Heart right ventricle (tissue), 16 donors: ENCODE measurements around the gene ADGRG6. TPM values are rescaled to one million over a fixed set of nuclear protein-coding genes. Genes with fewer than 3 reads are reported as not detected.

ENCODE experiments used
- ATAC-seq, 8 donors: fragments of 200-7000 bp; cut with Tn5 transposase; one replicate each; pipeline ENCODE4 v1.9.1; 2020; ENCODE audit warnings: mild to moderate bottlenecking in 8 of 8, moderate library complexity in 8 of 8, moderate number of reproducible peaks in 1 of 8
- DNase-seq, 2 donors: peaks; one replicate each; pipeline ENCODE4 v3.0.0-alpha.2; 2020
- H3K27ac ChIP-seq, 10 donors: fragments of 200-600 bp; sonication (generic) in 2 of 10; one replicate each; pipeline versions ENCODE4 v1.5.0 to v1.8.0; 2020 to 2022; ENCODE audit warnings: mild to moderate bottlenecking in 3 of 10
- H3K27me3 ChIP-seq, 7 donors: fragments of 200-600 bp; one replicate each; pipeline ENCODE4 v1.8.0; 2021 to 2022; ENCODE audit warnings: mild to moderate bottlenecking in 2 of 7
- H3K36me3 ChIP-seq, 9 donors: fragments of 200-600 bp; sonication (generic) in 1 of 9; one replicate each; pipeline versions ENCODE4 v1.5.0 to v1.8.0; 2020 to 2022; ENCODE audit warnings: mild to moderate bottlenecking in 2 of 9
- H3K4me1 ChIP-seq, 9 donors: fragments of 200-600 bp; sonication (generic) in 1 of 9; one replicate each; pipeline versions ENCODE4 v1.5.0 to v1.8.0; 2020 to 2022; ENCODE audit warnings: mild to moderate bottlenecking in 4 of 9
- H3K4me3 ChIP-seq, 10 donors: fragments of 200-600 bp; sonication (generic) in 2 of 10; one replicate each; pipeline versions ENCODE4 v1.5.0 to v1.8.0; 2020 to 2022; ENCODE audit warnings: mild to moderate bottlenecking in 7 of 10, moderate library complexity in 2 of 10
- H3K9me3 ChIP-seq, 11 donors: fragments of 200-600 bp in 10 of 11; sonication (generic) in 2 of 11; one replicate each; pipeline versions ENCODE4 v1.5.0 to v1.8.0; 2013 to 2022; ENCODE audit warnings: mild to moderate bottlenecking in 2 of 11, control low read depth in 1 of 11, moderate library complexity in 1 of 11
- WGBS, 2 donors: extraction: QIAGEN DNeasy Blood & Tissue Kit; methylation state at CpG; one replicate each; pipeline ENCODE4 v1.1.7; 2013; ENCODE audit warnings: inconsistent platforms in 1 of 2; 5-methylcytosine and 5-hydroxymethylcytosine counted together
- intact Hi-C, 10 donors: fragments of 100-400 bp; cut with DNase I; formaldehyde crosslinking; loops; one replicate each; pipeline versions ENCODE4 v1.11.1 to v1.14.2; 2022
- polyA plus RNA-seq, 2 donors: library from polyadenylated mRNA; stranded (reverse); fragments of 200-250 nt; gene quantifications; one replicate each; pipeline ENCODE4 v1.2.3, GENCODE V29; 2013
- total RNA-seq, 10 donors: library from RNA; stranded (reverse); fragmentation: NEBNext Ultra II Directional in 3 of 10; extraction: Animal tissue kit (Norgen Biotek cat#: 25700) in 3 of 10; gene quantifications; one replicate each; pipeline versions ENCODE4 v1.2.1 to v1.2.4, GENCODE V29; 2021 to 2023
- TF ChIP-seq, protein P1 (sequence below), 9 donors: fragments of 200-600 bp; sonication (generic) in 2 of 9; IDR thresholded peaks; one replicate each; pipeline versions ENCODE4 v1.5.0 to v1.8.0; 2021 to 2022; ENCODE audit warnings: antibody characterized with exemption in 9 of 9, mild to moderate bottlenecking in 5 of 9, moderate library complexity in 1 of 9
- donor health status: Arrhythmogenic right ventricular cardiomyopathy.
- donor health status: ischemic (EF 13 %, LVEDD 7.1; RV severe dilation, severe dysfunction).
- donor health status: healthy with polysubstance abuse.
- donor health status: DM: no; HTN: yes; CAD: no.
- donor health status: DM: no; HTN: no; CAD: no.
- donor health status: ischemic (EF 25% LVEDD 6.9; RV normal size, moderate dysfunction).
- donor health status: ischemic (EF 25% LVEDD 5.7; RV mildly dilated, moderate dysfunction).
- donor health status: healthy.
- donor health status: DM: yes; HTN: yes; CAD: no.
- donor health status: Ischemic cardiomyopathy.
- donor health status: ischemic (EF 35%, LVEDD 5.7; RV mildly dilated, moderate dysfunction).
- donor health status: nonischemic (EF 11% LVEDD 7.7; RV severe dilation, severe dysfunction).
- donor health status: DM: yes; HTN: yes; CAD: no.
- donor health status: PGD.
- donor health status: ischemic (EF 29% LVEDD 5.4; RV normal size, mild dysfunction).
- donor health status: nonischemic (EF 23%, LVEDD 6.1; RV moderate dilation, normal function).

ADGRG6 gene
- total and polyA plus RNA-seq, 12 donors = 0.93 to 5.9 (median 3.1) TPM

DNA sequence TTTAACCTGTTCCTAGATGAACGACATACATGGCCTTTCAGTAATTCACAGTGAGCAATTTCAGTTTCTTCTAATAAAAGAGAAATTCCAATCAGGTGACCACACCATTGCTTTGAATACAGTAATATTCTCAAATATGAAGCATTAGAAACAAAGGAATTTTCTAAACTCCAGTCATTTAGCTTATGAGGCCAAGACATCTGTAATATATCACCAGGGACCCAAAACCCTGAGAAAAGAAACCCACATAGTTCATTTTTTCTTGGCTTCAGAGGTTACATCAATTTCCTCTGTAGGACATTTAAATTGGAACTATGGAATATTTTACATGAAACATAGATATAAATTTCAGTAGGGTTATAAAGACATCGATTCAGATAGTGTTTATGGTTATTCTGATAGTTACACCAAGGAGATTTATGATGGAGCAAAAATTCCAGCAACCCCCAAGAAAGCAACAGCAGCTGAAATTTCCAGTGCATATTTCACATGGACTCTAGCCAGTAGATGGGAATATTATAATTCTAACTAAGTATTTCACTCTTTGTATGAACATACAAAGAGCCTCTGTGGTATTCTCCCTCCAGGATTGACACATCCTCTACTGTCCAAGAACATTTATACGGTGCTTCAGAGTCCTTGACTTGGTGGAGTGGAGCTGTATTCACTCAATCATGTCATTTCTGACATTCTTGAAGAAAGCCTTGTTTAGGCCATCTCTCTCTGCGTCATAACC, 82.9 kb downstream of the ADGRG6 start:
- intact Hi-C loops = loop anchor here in 7 of 10 donors (5.0 to 10.0 kb wide), 6 partner anchors 150 to 237 kb away; partner anchors contain the start of genes NMBR (in 3 of the 7) and VTA1 (in 3 of the 7)
- Histone ChIP-seq H3K27ac (no peak overlapping the region), H3K27me3 (no peaks in the 10 kb centered on the region), H3K4me1 (no peaks in the 10 kb centered on the region), H3K36me3 (no peaks in the 10 kb centered on the region), H3K9me3 (no peaks in the 10 kb centered on the region), H3K4me3 (no peak overlapping the region)
- ATAC-seq = no peak
- 65 to 72% methylated on average over 4 of the region's 4 CpGs for WGBS, 2 donors
- DNase-seq = no peak
- TF ChIP-seq, protein P1, sequence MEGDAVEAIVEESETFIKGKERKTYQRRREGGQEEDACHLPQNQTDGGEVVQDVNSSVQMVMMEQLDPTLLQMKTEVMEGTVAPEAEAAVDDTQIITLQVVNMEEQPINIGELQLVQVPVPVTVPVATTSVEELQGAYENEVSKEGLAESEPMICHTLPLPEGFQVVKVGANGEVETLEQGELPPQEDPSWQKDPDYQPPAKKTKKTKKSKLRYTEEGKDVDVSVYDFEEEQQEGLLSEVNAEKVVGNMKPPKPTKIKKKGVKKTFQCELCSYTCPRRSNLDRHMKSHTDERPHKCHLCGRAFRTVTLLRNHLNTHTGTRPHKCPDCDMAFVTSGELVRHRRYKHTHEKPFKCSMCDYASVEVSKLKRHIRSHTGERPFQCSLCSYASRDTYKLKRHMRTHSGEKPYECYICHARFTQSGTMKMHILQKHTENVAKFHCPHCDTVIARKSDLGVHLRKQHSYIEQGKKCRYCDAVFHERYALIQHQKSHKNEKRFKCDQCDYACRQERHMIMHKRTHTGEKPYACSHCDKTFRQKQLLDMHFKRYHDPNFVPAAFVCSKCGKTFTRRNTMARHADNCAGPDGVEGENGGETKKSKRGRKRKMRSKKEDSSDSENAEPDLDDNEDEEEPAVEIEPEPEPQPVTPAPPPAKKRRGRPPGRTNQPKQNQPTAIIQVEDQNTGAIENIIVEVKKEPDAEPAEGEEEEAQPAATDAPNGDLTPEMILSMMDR (IDR thresholded peaks at IDR 0.05) = no peak

DNA sequence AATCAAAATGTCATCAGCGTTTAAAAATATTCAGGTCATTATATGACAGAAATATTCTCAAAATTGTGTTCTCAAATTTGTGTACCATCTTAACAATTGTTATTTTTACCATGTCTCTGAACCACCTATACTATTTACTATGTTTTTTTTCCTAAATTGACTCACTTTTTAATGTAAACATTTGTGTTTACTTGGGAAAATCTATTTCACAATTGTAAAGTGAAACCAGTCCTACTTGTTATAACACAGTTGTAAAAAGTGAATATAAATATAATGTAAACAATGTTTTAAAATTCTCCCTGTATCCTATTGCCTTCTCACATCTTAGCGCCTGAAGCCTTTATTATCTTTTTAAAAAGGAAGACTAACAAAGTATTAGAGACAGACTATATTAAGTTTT, 83.5 kb downstream of the ADGRG6 start:
- Histone ChIP-seq H3K27ac (no peak overlapping the region), H3K4me3 (no peak overlapping the region), H3K27me3 (no peaks in the 10 kb centered on the region), H3K36me3 (no peaks in the 10 kb centered on the region), H3K9me3 (no peaks in the 10 kb centered on the region), H3K4me1 (no peaks in the 10 kb centered on the region)
- WGBS, 2 donors = 87 to 89% methylated on average over 2 of the region's 2 CpGs
- intact Hi-C loops = loop anchor here in 7 of 10 donors (5.0 to 10.0 kb wide), 6 partner anchors 151 to 238 kb away; partner anchors contain the start of genes NMBR (in 3 of the 7) and VTA1 (in 3 of the 7)
- ATAC-seq = no peak
- TF ChIP-seq, protein P1 (IDR thresholded peaks at IDR 0.05) = no peak
- DNase-seq = no peak

DNA sequence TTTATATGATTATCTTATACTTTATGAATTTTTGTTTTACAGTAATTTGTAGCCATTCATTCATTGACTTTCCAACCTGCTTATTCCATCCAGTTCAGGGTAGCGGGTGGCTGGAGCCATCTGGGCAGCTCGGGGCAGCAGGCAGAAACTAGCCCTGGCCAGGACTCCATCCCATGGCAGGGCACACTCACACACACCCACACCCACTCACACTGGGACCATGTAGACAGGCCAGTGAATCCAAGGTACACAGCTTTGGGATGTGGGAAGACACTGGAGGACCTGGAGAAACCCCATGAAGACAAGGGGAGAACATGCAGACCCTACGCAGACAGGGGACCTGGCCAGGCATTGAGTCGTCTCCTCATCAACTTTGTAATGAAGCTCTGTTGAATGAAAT, 84.8 kb downstream of the ADGRG6 start:
- Histone ChIP-seq H3K27me3 (no peaks in the 10 kb centered on the region), H3K36me3 (no peaks in the 10 kb centered on the region), H3K27ac (no peak overlapping the region), H3K4me1 (no peaks in the 10 kb centered on the region), H3K9me3 (no peaks in the 10 kb centered on the region), H3K4me3 (no peak overlapping the region)
- TF ChIP-seq, protein P1 (IDR thresholded peaks at IDR 0.05) = no peak
- ATAC-seq = no peak
- WGBS, 2 donors = 96% methylated on average over 4 of the region's 4 CpGs
- no peak for DNase-seq
- intact Hi-C loops = loop anchor here in 8 of 10 donors (2.0 to 10.0 kb wide), 7 partner anchors 152 to 239 kb away; partner anchors contain the start of genes NMBR (in 3 of the 8) and VTA1 (in 3 of the 8)

DNA sequence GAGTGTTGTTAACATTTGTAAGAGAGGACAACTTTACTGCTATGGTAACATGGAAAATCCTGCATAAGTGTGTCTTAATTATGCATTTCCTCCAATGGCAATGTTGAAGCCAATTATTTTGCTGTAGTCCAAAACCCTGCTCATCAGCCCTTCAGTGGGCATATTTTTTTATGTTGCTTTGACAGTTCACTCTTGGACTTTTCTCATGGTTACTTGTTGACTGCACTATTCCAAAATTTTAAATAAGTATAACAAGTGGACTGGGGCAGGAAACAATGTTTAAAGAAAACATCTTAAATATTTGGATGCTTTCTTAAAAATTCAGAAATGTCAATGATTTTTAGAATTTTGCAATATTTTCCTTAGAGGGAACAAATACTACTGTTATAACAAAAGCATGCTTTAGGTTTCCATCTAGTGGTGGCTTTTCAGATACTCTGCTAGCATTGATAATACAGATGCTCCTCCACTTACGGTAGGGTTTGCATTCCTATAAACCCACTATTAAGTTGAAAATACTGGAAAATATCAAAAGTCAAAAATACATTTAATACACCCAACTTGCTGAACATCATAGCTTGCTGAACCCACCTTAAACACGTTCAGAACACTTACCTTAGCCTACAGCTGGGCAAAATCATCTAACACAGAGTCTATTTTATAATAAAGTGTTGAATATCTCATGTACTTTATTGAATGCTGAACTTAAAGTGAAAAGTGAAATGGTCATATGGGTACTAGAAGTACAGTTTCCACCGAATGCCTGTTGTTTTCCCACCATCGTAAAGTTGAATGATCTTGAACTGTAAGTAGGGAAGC, 86.4 kb downstream of the ADGRG6 start:
- no peaks in the 10 kb centered on the region for H3K27me3 ChIP-seq

More for the DNA sequence above, 86.4 kb downstream of the ADGRG6 start:
- Histone ChIP-seq H3K27ac (no peak overlapping the region), H3K9me3 (no peaks in the 10 kb centered on the region), H3K4me1 (no peaks in the 10 kb centered on the region), H3K4me3 (no peak overlapping the region), H3K36me3 (no peaks in the 10 kb centered on the region)
- ATAC-seq (peak in 1 of 8 donors; percentile 55), DNase-seq (no peak)
- TF ChIP-seq, protein P1 (IDR thresholded peaks at IDR 0.05) = peak in 8 of 9 donors; percentile 24 to 70 (median 64)
- intact Hi-C loops = loop anchor here in 9 of 10 donors (2.0 to 10.0 kb wide), 8 partner anchors 153 to 241 kb away; partner anchors contain the start of genes NMBR (in 4 of the 9) and VTA1 (in 4 of the 9)
- 18% methylated on average over 4 of the region's 4 CpGs for WGBS, 2 donors
